Esophagus muscularis mucosa (tissue), 4 donors: Measurements from ENCODE around the gene PPP1R10.

Experiments used
- EP300 ChIP-seq: sonication (generic); formaldehyde crosslinking; IDR thresholded peaks from one replicate; pipeline ENCODE4 v1.6.1; 2017; ENCODE audit warnings: antibody characterized with exemption
- POLR2AphosphoS5 ChIP-seq, 2 donors: sonication (generic); formaldehyde crosslinking; IDR thresholded peaks; one replicate each; pipeline ENCODE4 v1.6.1; 2017; ENCODE audit warnings: antibody characterized with exemption in 2 of 2
- TF ChIP-seq, protein P1 (sequence below), 3 experiments: fragments of 200-600 bp in 2 of 3; fragments of 450-650 bp in 1 of 3; sonication (generic) in 2 of 3; IDR thresholded peaks; one replicate each; pipeline ENCODE4 v1.5.1; 2017 to 2019; ENCODE audit warnings: antibody characterized with exemption in 3 of 3, mild to moderate bottlenecking in 2 of 3, moderate library complexity in 1 of 3

DNA sequence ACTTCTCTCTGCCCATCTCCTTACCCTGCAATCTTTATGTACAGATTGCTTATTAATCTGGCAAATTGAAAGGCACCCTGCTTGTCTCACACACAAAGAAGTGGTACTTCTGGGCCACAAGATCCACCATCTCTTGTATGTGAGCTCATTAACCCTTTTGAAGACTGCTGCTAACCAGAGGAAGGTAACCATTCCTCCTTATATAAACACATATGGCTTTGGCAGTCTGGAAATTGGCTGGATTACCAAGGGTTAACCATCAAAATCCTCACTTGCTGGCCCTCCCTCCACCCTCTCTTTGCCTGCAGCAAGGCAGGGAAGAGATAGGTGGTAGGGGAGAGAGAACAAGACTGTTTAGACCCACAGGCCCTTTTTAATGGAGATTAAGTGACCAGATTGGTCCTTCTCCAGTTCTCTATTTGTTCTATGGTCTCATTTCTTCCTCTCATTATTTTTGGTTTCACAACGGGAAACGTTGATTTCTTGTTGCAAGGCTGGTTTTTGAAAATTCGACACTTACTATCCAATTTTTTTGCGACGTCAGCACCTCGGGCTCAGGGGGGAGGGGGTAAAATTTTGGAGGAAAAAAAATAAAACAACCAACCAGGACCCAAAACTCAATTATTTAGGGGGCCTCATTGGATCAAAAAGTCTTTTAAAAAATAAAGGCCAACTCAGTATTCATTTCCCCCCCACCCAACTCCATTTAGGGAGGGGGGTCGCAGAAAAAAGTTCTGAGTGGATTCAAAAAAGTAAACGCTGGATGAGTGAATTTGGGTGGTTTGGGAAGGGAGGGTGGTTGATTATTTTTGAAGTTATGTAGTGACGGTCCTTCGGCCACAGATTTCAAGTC is 859 bp downstream of the PPP1R10 start:
- TF ChIP-seq POLR2AphosphoS5 (IDR thresholded peaks at IDR 0.05) (peak in 1 of 2 donors; percentile 69), EP300 (no peak)
- TF ChIP-seq, protein P1, sequence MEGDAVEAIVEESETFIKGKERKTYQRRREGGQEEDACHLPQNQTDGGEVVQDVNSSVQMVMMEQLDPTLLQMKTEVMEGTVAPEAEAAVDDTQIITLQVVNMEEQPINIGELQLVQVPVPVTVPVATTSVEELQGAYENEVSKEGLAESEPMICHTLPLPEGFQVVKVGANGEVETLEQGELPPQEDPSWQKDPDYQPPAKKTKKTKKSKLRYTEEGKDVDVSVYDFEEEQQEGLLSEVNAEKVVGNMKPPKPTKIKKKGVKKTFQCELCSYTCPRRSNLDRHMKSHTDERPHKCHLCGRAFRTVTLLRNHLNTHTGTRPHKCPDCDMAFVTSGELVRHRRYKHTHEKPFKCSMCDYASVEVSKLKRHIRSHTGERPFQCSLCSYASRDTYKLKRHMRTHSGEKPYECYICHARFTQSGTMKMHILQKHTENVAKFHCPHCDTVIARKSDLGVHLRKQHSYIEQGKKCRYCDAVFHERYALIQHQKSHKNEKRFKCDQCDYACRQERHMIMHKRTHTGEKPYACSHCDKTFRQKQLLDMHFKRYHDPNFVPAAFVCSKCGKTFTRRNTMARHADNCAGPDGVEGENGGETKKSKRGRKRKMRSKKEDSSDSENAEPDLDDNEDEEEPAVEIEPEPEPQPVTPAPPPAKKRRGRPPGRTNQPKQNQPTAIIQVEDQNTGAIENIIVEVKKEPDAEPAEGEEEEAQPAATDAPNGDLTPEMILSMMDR (IDR thresholded peaks at IDR 0.05): no peak
